Body of pancreas (tissue), 4 donors: ENCODE results near the gene PTDSS2.

ENCODE experiments used
- CTCF ChIP-seq, 7 experiments: fragments of 450-650 bp in 4 of 7; fragments of 200-600 bp in 3 of 7; sonication (generic) in 3 of 7; IDR thresholded peaks; one replicate each; pipeline ENCODE4 v1.5.1; 2016 to 2019; ENCODE audit warnings: antibody characterized with exemption in 7 of 7
- POLR2A ChIP-seq, 3 donors: fragments of 450-650 bp; IDR thresholded peaks; one replicate each; pipeline ENCODE4 v1.6.1; 2016; ENCODE audit warnings: antibody characterized with exemption in 3 of 3, mild to moderate bottlenecking in 2 of 3

GRCh38 chr11:528166-528814 is 78.2 kb downstream of the PTDSS2 start:
- TF ChIP-seq CTCF (IDR thresholded peaks at IDR 0.05) (no peak), POLR2A (IDR thresholded peaks at IDR 0.05) (no peak)
